Measurements from ENCODE around the gene CHN1.

DNA sequence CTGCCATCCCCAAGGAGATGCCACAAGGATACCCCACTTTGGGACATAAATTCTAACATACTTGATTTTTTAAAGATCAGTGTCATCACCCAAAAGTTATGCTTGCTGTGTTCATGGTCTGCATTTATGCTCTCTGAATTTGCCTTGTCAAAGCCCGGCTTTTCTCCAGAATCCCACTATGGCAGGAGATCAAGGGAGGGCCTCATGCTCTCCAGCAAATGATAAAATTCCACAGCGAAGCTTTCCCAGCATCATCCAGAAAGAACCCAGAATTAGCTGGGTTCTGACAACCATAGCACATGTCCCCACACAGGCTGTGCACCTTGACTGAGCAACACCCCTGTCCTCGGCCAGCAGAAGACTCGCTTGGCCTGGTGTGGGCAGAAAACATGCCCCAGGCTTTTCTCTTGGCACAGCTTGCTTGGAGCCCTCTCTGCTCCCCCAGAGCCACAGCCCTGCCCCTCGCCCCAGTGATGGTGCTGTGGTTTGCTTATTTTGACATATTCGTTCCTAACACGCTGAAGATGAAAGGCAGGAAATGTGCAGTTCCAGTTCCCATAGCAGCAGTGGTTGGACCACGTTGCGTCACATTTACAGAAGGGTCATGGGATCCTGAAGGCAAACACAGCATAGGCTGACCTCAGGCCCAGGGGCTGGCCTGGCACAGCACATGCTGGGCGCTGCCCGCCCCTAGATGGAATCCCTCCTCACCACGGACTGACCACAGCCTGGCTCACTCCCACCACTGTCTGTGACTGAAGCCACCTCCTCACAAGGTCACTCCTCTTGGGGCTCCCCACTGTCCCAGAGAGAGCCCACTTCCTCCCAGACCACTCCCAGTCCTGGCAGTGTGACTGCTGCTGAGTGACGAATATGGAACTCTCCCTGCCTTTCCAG is 226.8 kb downstream of the CHN1 start:
- TF ChIP-seq, protein P1, sequence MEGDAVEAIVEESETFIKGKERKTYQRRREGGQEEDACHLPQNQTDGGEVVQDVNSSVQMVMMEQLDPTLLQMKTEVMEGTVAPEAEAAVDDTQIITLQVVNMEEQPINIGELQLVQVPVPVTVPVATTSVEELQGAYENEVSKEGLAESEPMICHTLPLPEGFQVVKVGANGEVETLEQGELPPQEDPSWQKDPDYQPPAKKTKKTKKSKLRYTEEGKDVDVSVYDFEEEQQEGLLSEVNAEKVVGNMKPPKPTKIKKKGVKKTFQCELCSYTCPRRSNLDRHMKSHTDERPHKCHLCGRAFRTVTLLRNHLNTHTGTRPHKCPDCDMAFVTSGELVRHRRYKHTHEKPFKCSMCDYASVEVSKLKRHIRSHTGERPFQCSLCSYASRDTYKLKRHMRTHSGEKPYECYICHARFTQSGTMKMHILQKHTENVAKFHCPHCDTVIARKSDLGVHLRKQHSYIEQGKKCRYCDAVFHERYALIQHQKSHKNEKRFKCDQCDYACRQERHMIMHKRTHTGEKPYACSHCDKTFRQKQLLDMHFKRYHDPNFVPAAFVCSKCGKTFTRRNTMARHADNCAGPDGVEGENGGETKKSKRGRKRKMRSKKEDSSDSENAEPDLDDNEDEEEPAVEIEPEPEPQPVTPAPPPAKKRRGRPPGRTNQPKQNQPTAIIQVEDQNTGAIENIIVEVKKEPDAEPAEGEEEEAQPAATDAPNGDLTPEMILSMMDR (IDR thresholded peaks at IDR 0.05): no peak
- TF ChIP-seq EP300 (IDR thresholded peaks at IDR 0.05; ENCODE audit: borderline replicate concordance in 1 of 2, low read depth in 1 of 2, low read length in 1 of 2) (no peak), GATA2 (CRISPR knock-in tag; IDR thresholded peaks at IDR 0.05) (no peak), POLR2AphosphoS5 (IDR thresholded peaks at IDR 0.05; ENCODE audit: low read depth, low read length) (no peak), RFX5 (IDR thresholded peaks at IDR 0.05; ENCODE audit: low read length) (no peak), TCF12 (IDR thresholded peaks at IDR 0.05) (peak; percentile 15; the same call in 1 of the 2 replicates)
